PC-9 (cell line): ENCODE data around the gene REV1. TPM values are rescaled to one million over a fixed set of nuclear protein-coding genes. Genes with fewer than 3 reads are reported as not detected.

ENCODE experiments used
- BruUV-seq: library from RNA; stranded (reverse); fragments of 400-500 nt; replicated peaks from 2 replicates; lab custom pipeline; 2021; lab: Mats Ljungman, UMichigan
- CTCF ChIA-PET: fragments of 300-600 bp; sonication (Branson Sonifier 250); formaldehyde crosslinking; loops from one replicate; lab custom pipeline; 2022; ENCODE audit warnings: antibody characterized with exemption; lab: Charles Lee
- POLR2A ChIA-PET: fragments of 300-600 bp; sonication (Branson Sonifier 250); formaldehyde crosslinking; loops from one replicate; lab custom pipeline; 2022; ENCODE audit warnings: antibody characterized with exemption; ENCODE audit not compliant: unreplicated experiment; lab: Charles Lee
- DNase-seq, 2 experiments: peaks; one replicate each; pipeline versions ENCODE4 v3.0.0 to v3.0.0-alpha.2; 2015 to 2022; ENCODE audit warnings: mixed read lengths in 1 of 2
- H2AFZ ChIP-seq: fragments of 200-600 bp; sonication (generic); 2 replicates; pipeline ENCODE4 v1.8.1; 2017; ENCODE audit warnings: antibody characterized with exemption
- H3F3A ChIP-seq: fragments of 200-600 bp; sonication (generic); 2 replicates; pipeline ENCODE4 v1.8.1; 2017; ENCODE audit warnings: antibody characterized with exemption, mild to moderate bottlenecking, low read depth; ENCODE audit not compliant: insufficient read depth
- H3K27ac ChIP-seq: fragments of 200-600 bp; sonication (generic); 2 replicates; pipeline ENCODE4 v1.6.1; 2016; ENCODE audit warnings: mixed run types
- H3K27me3 ChIP-seq: fragments of 200-600 bp; sonication (generic); 2 replicates; pipeline ENCODE4 v1.6.1; 2016; ENCODE audit warnings: low read depth, mixed run types; ENCODE audit not compliant: insufficient read depth
- H3K36me3 ChIP-seq: fragments of 200-600 bp; sonication (generic); 2 replicates; pipeline ENCODE4 v1.6.1; 2016; ENCODE audit warnings: low read depth, mixed run types
- H3K4me1 ChIP-seq: fragments of 200-600 bp; sonication (generic); replicated peaks from 2 replicates; pipeline ENCODE4 v1.6.1; 2016; ENCODE audit warnings: mixed run types; ENCODE audit not compliant: insufficient read depth
- H3K4me2 ChIP-seq: fragments of 200-600 bp; sonication (generic); 2 replicates; pipeline ENCODE4 v1.6.1; 2017; ENCODE audit warnings: mixed run types
- H3K4me3 ChIP-seq: fragments of 200-600 bp; sonication (generic); 2 replicates; pipeline ENCODE4 v1.6.1; 2016; ENCODE audit warnings: mixed run types
- H3K79me2 ChIP-seq: fragments of 200-600 bp; sonication (generic); 2 replicates; pipeline ENCODE4 v1.6.1; 2017; ENCODE audit warnings: low read depth, mixed run types
- H3K9me2 ChIP-seq: fragments of 200-600 bp; sonication (generic); 2 replicates; pipeline ENCODE4 v1.8.1; 2017; ENCODE audit warnings: mild to moderate bottlenecking; ENCODE audit not compliant: insufficient read depth
- H3K9me3 ChIP-seq: fragments of 200-600 bp; sonication (generic); 2 replicates; pipeline ENCODE4 v1.8.1; 2016; ENCODE audit warnings: low read depth; ENCODE audit not compliant: insufficient read depth
- H4K20me1 ChIP-seq: fragments of 200-600 bp; sonication (generic); 2 replicates; pipeline ENCODE4 v1.8.1; 2017; ENCODE audit not compliant: insufficient read depth
- CTCF ChIP-seq: fragments of 200-600 bp; sonication (generic); conservative IDR thresholded peaks from 2 replicates; pipeline ENCODE4 v1.6.1; 2017; ENCODE audit warnings: mixed run types, antibody characterized with exemption, mild to moderate bottlenecking, moderate library complexity
- EZH2 ChIP-seq: fragments of 200-600 bp; sonication (generic); IDR thresholded peaks from 2 replicates; pipeline ENCODE4 v1.8.0; 2017; ENCODE audit warnings: antibody characterized with exemption, low read depth
- intact Hi-C: fragments of 100-400 bp; cut with micrococcal nuclease; formaldehyde crosslinking; loops from one replicate; pipeline ENCODE4 v1.10.0; 2022; ENCODE audit not compliant: unreplicated experiment
- total RNA-seq: library from RNA; stranded (reverse); gene quantifications from 2 replicates; pipeline ENCODE4 v1.2.3, GENCODE V29; 2021

REV1 gene
- total RNA-seq, 1 experiment from 2014 or later: 50.5 TPM

GRCh38 chr2:99397266-99397920, 92.4 kb downstream of the REV1 start:
- BruUV-seq: no TSS peak
- H3K36me3 ChIP-seq: peaks cover 54% of the 10 kb centered on the region

GRCh38 chr2:99395589-99396130, 94.2 kb downstream of the REV1 start:
- H4K20me1 ChIP-seq: no peaks in the 10 kb centered on the region
- H2AFZ ChIP-seq: no peak overlapping the region
- H3K4me1 ChIP-seq: no peaks in the 10 kb centered on the region
- TF ChIP-seq EZH2 (no peak), CTCF (no peak)
- no peak overlapping the region for H3K4me3 ChIP-seq
- H3K27me3 ChIP-seq: no peaks in the 10 kb centered on the region
- H3K36me3 ChIP-seq: peaks cover 52% of the 10 kb centered on the region
- no peaks in the 10 kb centered on the region for H3K9me2 ChIP-seq
- no peaks in the 10 kb centered on the region for H3K79me2 ChIP-seq
- no peaks in the 10 kb centered on the region for H3K9me3 ChIP-seq
- H3K27ac ChIP-seq: no peak overlapping the region
- no peak overlapping the region for H3K4me2 ChIP-seq
- POLR2A ChIA-PET: no interaction called here
- no peak for DNase-seq
- H3F3A ChIP-seq: peaks cover 21% of the 10 kb centered on the region
- intact Hi-C loops: no loop called here
- no TSS peak for BruUV-seq
- CTCF ChIA-PET: no interaction called here

More at GRCh38 chr2:99397266-99397920, 92.4 kb downstream of the REV1 start:
- ChIA-PET POLR2A (no interaction called here), CTCF (no interaction called here)
- Histone ChIP-seq H3F3A (peaks cover 22% of the 10 kb centered on the region), H3K79me2 (no peaks in the 10 kb centered on the region), H3K27ac (no peak overlapping the region), H3K4me1 (no peaks in the 10 kb centered on the region), H3K4me3 (no peak overlapping the region), H4K20me1 (no peaks in the 10 kb centered on the region), H3K4me2 (no peak overlapping the region), H3K27me3 (no peaks in the 10 kb centered on the region), H2AFZ (no peak overlapping the region), H3K9me3 (no peaks in the 10 kb centered on the region), H3K9me2 (no peaks in the 10 kb centered on the region)
- intact Hi-C loops: no loop called here
- TF ChIP-seq CTCF: no peak
- no peak for TF ChIP-seq EZH2
- DNase-seq: no peak

- Histone ChIP-seq H3K79me2 (no peaks in the 10 kb centered on the region), H2AFZ (no peak overlapping the region), H3K27me3 (no peaks in the 10 kb centered on the region), H3K27ac (no peak overlapping the region), H3K4me3 (no peak overlapping the region), H4K20me1 (peaks cover 25% of the 10 kb centered on the region), H3K9me3 (no peaks in the 10 kb centered on the region), H3K4me1 (no peaks in the 10 kb centered on the region), H3K9me2 (no peaks in the 10 kb centered on the region), H3K36me3 (peaks cover 43% of the 10 kb centered on the region), H3K4me2 (no peak overlapping the region), H3F3A (no peaks in the 10 kb centered on the region)
- TF ChIP-seq EZH2 (no peak), CTCF (no peak)
- BruUV-seq: no TSS peak
- CTCF ChIA-PET: no interaction called here
- DNase-seq: no peak
- intact Hi-C loops: no loop called here
- POLR2A ChIA-PET: no interaction called here
These were observed 99.9 kb downstream of the REV1 start for GRCh38 chr2:99389946-99390345.
